Natural killer cell (primary cell): ENCODE measurements around the gene PLPP3. TPM values are rescaled to one million over a fixed set of nuclear protein-coding genes. Genes with fewer than 3 reads are reported as not detected.

Experiments used
- ATAC-seq, 3 donors: fragments of 150-1000 bp in 2 of 3; fragments of 200-7000 bp in 1 of 3; cut with Tn5 transposase; 1 replicate in 1 of 3; 2 replicates in 2 of 3; pipeline ENCODE4 v1.10.0; 2021; ENCODE audit warnings: mild to moderate bottlenecking in 2 of 3, moderate library complexity in 2 of 3
- DNase-seq, 2 donors: peaks; one replicate each; pipeline versions ENCODE4 v3.0.0 to v3.0.0-alpha.2; 2013 to 2021; ENCODE audit warnings: mixed read lengths in 1 of 2
- H3K27ac ChIP-seq: one replicate; pipeline ENCODE4 v1.5.1; 2013; ENCODE audit warnings: mild to moderate bottlenecking, low read length
- H3K27me3 ChIP-seq: one replicate; pipeline ENCODE4 v1.6.1; 2013; ENCODE audit warnings: low read length; ENCODE audit not compliant: control insufficient read depth, insufficient read depth
- H3K36me3 ChIP-seq: one replicate; pipeline ENCODE4 v1.6.1; 2013; ENCODE audit warnings: low read length; ENCODE audit not compliant: control insufficient read depth, insufficient read depth
- H3K4me1 ChIP-seq: one replicate; pipeline ENCODE4 v1.6.1; 2013; ENCODE audit warnings: low read length; ENCODE audit not compliant: control insufficient read depth, insufficient read depth
- H3K4me3 ChIP-seq: one replicate; pipeline ENCODE4 v1.5.1; 2013; ENCODE audit warnings: low read length
- H3K9me3 ChIP-seq: one replicate; pipeline ENCODE4 v1.6.1; 2013; ENCODE audit warnings: low read length; ENCODE audit not compliant: control insufficient read depth, insufficient read depth
- H3K27ac Mint-ChIP-seq, 2 donors: one replicate each; pipeline ENCODE4 v1.8.0; 2022; ENCODE audit warnings: mild to moderate bottlenecking in 2 of 2, mixed read lengths in 2 of 2, moderate library complexity in 1 of 2
- H3K27me3 Mint-ChIP-seq, 2 donors: one replicate each; pipeline ENCODE4 v1.8.0; 2022; ENCODE audit warnings: low read depth in 2 of 2, mixed read lengths in 2 of 2
- H3K36me3 Mint-ChIP-seq: one replicate; pipeline ENCODE4 v1.8.0; 2022; ENCODE audit warnings: mixed read lengths
- H3K4me1 Mint-ChIP-seq, 2 donors: one replicate each; pipeline ENCODE4 v1.8.0; 2022; ENCODE audit warnings: mixed read lengths in 2 of 2
- H3K4me3 Mint-ChIP-seq: one replicate; pipeline ENCODE4 v1.8.0; 2022; ENCODE audit warnings: mild to moderate bottlenecking, moderate library complexity, mixed read lengths
- H3K9me3 Mint-ChIP-seq, 2 donors: one replicate each; pipeline ENCODE4 v1.8.0; 2022; ENCODE audit warnings: mixed read lengths in 2 of 2
- WGBS: methylation state at CpG from one replicate; pipeline ENCODE4 v1.1.7; 2013; ENCODE audit warnings: missing lambda C conversion rate; ENCODE audit not compliant: insufficient coverage; 5-methylcytosine and 5-hydroxymethylcytosine counted together
- intact Hi-C: fragments of 100-400 bp; cut with micrococcal nuclease; formaldehyde crosslinking; loops from one replicate; pipeline ENCODE4 v1.14.2; 2022
- total RNA-seq, 4 donors: library from RNA; stranded (reverse); fragments of 120-200 nt in 1 of 4; gene quantifications; one replicate each; pipeline versions ENCODE4 v1.2.3 to v1.2.4, GENCODE V29; 2013 to 2022
- TF ChIP-seq, protein P1 (sequence below): fragments of 200-600 bp; IDR thresholded peaks from one replicate; pipeline ENCODE4 v1.8.0; 2022; ENCODE audit warnings: antibody characterized with exemption

The PLPP3 gene
- total RNA-seq, 3 donors from 2014 or later (not counting 1 experiment from before 2014, with no cell fraction given) = 0.11 to 0.50 TPM; not detected in 1

DNA sequence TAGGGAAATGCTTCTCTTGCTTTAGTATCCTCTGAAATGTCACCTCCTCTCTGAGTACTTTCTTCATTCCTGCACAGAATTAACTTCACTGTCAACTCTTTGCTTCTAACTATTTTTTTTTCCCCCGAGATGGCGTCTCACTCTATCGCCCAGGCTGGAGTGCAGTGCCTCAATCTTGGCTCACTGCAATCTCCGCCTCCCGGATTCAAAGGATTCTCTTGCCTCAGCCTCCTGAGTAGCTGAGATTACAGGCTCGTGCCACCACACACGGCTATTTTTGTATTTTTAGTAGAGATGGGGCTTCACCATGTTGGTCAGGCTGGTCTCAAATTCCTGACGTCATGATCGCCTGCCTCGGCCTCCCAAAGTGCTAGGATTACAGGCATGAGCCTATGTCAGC is 1.4 kb upstream of the PLPP3 start:
- H3K4me3 Mint-ChIP-seq = no peak overlapping the region
- ATAC-seq (no peak), DNase-seq (no peak)
- Histone ChIP-seq H3K27me3 (peaks cover 14% of the 10 kb centered on the region), H3K27ac (no peak overlapping the region), H3K36me3 (no peaks in the 10 kb centered on the region), H3K4me1 (peaks cover 3% of the 10 kb centered on the region), H3K4me3 (no peak overlapping the region), H3K9me3 (no peaks in the 10 kb centered on the region)
- intact Hi-C loops = loop anchor here (10.0 kb wide), 1 partner anchor 1636 kb away; no protein-coding TSS in a partner anchor
- WGBS = 87% methylated on average over 10 of the region's 10 CpGs
- no peaks in the 10 kb centered on the region for H3K36me3 Mint-ChIP-seq
- no peaks in the 10 kb centered on the region for H3K4me1 Mint-ChIP-seq
- peaks cover 25 to 40% of the 10 kb centered on the region in 2 donors for H3K27me3 Mint-ChIP-seq
- H3K27ac Mint-ChIP-seq = no peak overlapping the region
- H3K9me3 Mint-ChIP-seq = no peaks in the 10 kb centered on the region
- TF ChIP-seq, protein P1, sequence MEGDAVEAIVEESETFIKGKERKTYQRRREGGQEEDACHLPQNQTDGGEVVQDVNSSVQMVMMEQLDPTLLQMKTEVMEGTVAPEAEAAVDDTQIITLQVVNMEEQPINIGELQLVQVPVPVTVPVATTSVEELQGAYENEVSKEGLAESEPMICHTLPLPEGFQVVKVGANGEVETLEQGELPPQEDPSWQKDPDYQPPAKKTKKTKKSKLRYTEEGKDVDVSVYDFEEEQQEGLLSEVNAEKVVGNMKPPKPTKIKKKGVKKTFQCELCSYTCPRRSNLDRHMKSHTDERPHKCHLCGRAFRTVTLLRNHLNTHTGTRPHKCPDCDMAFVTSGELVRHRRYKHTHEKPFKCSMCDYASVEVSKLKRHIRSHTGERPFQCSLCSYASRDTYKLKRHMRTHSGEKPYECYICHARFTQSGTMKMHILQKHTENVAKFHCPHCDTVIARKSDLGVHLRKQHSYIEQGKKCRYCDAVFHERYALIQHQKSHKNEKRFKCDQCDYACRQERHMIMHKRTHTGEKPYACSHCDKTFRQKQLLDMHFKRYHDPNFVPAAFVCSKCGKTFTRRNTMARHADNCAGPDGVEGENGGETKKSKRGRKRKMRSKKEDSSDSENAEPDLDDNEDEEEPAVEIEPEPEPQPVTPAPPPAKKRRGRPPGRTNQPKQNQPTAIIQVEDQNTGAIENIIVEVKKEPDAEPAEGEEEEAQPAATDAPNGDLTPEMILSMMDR = no peak

DNA sequence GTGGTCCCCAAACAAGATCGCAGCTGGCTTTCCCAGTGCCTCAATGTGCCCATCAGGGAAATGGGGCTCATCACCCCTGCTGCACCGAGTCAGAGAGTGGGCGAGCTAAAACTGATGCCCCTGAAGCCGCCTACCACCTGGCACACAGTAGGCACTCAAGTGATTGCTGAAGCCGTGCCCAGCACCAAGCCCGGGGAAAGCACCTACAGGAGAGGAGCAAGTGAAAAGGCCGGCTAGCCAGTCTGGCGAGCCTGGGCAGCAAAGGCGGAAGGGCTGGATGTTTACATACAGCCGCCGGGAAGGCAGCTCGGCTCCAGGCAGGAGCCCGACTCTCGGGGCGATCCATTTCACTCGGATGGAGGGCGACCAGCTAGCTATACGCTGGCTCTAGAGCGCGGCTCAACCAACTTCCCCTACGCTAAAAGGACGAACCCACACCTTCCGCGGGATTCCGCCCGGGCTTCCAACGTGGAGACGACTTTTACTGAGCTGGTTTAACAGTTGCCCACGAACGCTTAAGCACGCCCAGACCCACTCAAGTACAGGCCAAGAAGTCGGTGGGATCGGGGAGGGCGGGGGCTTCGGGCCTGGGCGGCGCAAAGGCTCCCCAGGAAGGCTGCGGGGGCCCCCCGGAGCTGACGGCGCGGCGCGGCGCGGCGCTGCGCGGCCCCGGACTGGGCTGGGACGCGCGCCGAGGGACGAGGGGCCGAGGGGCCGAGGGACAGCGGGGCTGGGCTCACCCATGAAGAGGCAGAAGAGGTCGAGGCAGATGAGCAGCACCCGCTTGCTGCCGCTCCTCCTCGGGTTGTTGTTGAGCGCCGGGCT is 1.0 kb downstream of the PLPP3 start:
- peaks cover 14% of the 10 kb centered on the region for H3K27me3 ChIP-seq
- H3K9me3 ChIP-seq = no peaks in the 10 kb centered on the region
- H3K4me3 Mint-ChIP-seq = no peak overlapping the region
- H3K36me3 ChIP-seq = no peaks in the 10 kb centered on the region
- H3K27ac Mint-ChIP-seq = no peak overlapping the region
- TF ChIP-seq, protein P1 = no peak
- H3K27me3 Mint-ChIP-seq = peaks cover 28 to 48% of the 10 kb centered on the region in 2 donors
- peak in 1 of 3 donors; percentile 54 for ATAC-seq
- no peaks in the 10 kb centered on the region for H3K4me1 Mint-ChIP-seq
- peak overlapping the region; percentile 42 for H3K4me3 ChIP-seq
- DNase-seq = no peak
- WGBS = 2% methylated on average over 64 of the region's 64 CpGs
- no peaks in the 10 kb centered on the region for H3K36me3 Mint-ChIP-seq
- no peak overlapping the region for H3K27ac ChIP-seq
- intact Hi-C loops = no loop called here
- H3K4me1 ChIP-seq = peaks cover 3% of the 10 kb centered on the region
- no peaks in the 10 kb centered on the region for H3K9me3 Mint-ChIP-seq

DNA sequence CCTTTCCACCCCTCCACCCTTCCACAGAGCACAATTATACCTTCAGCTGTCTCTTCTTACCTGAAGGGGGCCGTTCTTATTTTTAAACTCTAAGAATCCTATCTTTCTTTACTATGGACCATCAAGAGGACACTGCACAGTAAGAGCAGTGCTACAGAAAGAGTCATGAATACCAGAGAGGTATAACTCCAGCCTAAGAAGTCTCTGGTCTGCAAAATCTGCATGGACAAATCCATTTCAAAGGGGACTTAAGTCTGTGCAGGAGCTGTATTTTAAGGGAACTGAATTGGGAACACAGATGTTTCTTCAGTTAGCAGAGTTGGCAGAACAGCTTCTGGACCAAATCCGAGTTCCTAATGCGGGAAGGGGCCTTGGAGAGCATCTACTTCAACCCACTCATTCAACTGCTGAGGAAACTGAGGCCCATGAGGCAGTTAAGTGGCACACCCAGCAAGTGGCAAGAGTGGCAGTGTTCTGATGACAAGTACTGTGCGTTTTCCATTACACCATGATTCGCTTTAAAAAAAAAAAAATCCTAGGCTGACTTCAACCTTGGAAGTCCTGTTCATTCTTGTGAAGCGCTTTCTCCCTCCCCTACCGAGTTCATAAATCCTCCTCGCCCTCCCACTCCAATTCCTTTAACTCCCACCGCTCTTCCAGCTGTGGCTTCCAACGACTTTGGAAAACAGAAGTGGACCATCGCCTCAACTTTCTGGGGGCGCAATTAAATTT is 1.8 kb downstream of the PLPP3 start:
- no peaks in the 10 kb centered on the region for H3K36me3 Mint-ChIP-seq
- intact Hi-C loops = no loop called here
- H3K27me3 Mint-ChIP-seq = peaks cover 28 to 56% of the 10 kb centered on the region in 2 donors
- H3K4me3 ChIP-seq = peak overlapping the region; percentile 31
- WGBS = 59% methylated on average over 12 of the region's 12 CpGs
- TF ChIP-seq, protein P1 = no peak
- DNase-seq (no peak), ATAC-seq (no peak)
- H3K4me1 Mint-ChIP-seq = no peaks in the 10 kb centered on the region
- no peaks in the 10 kb centered on the region for H3K9me3 ChIP-seq
- H3K27ac Mint-ChIP-seq = no peak overlapping the region
- no peaks in the 10 kb centered on the region for H3K9me3 Mint-ChIP-seq
- H3K27ac ChIP-seq = no peak overlapping the region
- peaks cover 14% of the 10 kb centered on the region for H3K27me3 ChIP-seq
- no peaks in the 10 kb centered on the region for H3K36me3 ChIP-seq
- peaks cover 3% of the 10 kb centered on the region for H3K4me1 ChIP-seq
- no peak overlapping the region for H3K4me3 Mint-ChIP-seq
